ENCODE data around the gene ZNF524.
"Not testable (repeated sequence)": the region's sequence is repeated elsewhere in the genome, so short reads cannot be mapped to it uniquely, and the experiment has no call there.

Gene ZNF524, protein sequence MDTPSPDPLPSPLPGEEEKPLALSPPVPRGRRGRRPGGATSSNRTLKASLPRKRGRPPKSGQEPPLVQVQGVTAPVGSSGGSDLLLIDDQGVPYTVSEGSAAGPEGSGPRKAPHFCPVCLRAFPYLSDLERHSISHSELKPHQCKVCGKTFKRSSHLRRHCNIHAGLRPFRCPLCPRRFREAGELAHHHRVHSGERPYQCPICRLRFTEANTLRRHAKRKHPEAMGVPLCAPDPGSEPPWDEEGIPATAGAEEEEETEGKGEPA

DNA sequence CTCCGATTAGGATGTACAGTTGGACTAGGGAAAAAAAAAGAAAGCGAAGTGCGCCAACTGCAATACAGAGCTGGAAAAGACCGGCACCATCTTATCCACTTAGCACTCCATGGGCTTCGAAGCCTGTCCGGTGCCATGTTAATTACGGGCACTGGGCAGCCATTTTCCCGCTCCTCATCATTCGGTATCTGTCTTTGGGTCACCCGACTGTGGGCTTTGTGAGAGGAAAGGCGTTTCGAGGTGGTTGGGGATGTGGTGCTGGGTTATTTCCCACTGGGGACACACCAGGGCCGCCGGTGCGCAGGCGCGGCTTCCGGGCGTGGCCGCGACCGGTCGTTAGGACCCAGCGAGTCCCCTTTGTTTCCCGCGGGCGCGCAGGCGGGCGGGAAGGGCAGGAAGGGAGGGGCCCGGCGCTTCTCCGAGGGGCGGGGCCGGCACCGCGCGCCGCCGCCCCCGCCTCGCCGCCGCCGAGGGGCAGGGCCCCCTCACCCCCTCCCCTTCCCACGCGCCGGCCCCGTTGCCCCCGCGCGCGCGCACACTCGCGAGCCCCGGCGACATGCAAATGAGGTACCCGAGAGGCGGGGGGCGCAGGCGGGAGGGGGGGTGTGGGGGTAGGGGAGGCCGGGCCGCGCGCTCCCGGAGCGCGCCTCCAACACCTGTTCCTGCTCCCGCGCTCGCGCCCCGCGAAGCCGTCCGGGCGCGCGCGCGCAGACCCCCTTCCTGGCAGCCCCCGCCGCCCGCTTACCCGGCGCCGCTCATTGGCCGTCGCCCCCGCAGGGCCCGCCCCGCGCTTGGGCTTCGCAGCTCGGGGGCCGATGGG lies at the start of gene ZNF524:
Gene ZNF524 (plus strand): TSS at position 447 of the 820 bp plus-strand sequence. CDS start 1,825 bp downstream, outside the sequence.
- DNase-seq (ENCODE audit: extremely low read depth in 1 of 2, low read depth in 1 of 2) = peak; percentile 60 to 72

DNA sequence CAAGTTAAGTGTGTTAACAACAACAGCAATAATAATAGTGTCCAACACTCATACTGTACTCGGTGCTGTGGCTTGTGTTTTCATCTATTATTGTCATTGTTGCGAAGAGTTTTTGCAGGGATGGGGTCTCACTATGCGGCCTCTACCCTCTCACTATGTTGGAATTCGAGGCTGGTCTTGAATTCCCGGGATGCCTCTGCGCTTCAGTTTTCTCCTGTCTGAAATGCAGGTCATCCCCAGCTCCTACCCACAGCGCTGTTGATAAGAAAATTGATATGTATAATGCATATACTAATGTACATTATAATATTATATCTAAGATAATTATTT lies 49.8 kb upstream of the ZNF524 start:
- no peak for DNase-seq (ENCODE audit: extremely low read depth in 1 of 2, low read depth in 1 of 2)

DNA sequence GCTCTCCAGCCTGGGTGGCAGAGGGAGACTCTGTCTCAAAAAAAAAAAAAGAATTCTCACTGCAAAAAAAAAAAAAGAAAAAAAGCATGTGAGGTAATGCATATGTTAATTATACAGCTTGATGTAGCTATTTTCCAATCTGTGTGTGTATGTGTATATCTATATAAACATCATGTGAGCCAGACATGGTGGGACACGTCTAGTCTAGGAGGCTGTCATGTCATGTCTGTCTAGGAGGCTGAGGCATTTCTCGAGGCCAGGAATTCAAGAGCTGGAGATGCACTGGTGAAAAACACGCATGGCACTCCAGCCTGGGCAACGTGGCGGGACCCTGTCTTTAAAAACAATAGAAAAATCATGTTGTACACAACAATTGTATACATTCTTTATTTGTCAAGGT lies 47.9 kb upstream of the ZNF524 start:
- no peak for DNase-seq (ENCODE audit: extremely low read depth in 1 of 2, low read depth in 1 of 2)

DNA sequence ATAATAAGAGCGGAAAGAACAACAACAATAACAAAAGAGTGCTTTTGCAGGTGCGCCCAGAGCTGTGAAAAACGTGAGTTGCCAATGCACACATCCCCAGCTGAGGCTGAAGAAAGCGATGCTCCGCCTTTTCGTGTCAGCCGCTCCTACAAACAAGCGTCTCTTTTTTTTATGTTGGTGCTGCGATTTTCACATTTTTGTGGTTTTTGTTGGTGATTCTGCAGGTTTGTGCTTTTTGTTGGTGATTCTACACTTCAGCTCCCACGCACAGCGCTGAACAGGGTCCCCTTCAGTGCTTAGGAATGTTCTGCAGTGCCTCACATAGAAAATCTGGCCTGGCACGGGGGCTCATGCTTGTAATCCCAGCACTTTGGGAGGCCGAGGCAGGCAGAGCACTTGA lies 47.5 kb upstream of the ZNF524 start:
- DNase-seq (ENCODE audit: extremely low read depth in 1 of 2, low read depth in 1 of 2) = no peak

DNA sequence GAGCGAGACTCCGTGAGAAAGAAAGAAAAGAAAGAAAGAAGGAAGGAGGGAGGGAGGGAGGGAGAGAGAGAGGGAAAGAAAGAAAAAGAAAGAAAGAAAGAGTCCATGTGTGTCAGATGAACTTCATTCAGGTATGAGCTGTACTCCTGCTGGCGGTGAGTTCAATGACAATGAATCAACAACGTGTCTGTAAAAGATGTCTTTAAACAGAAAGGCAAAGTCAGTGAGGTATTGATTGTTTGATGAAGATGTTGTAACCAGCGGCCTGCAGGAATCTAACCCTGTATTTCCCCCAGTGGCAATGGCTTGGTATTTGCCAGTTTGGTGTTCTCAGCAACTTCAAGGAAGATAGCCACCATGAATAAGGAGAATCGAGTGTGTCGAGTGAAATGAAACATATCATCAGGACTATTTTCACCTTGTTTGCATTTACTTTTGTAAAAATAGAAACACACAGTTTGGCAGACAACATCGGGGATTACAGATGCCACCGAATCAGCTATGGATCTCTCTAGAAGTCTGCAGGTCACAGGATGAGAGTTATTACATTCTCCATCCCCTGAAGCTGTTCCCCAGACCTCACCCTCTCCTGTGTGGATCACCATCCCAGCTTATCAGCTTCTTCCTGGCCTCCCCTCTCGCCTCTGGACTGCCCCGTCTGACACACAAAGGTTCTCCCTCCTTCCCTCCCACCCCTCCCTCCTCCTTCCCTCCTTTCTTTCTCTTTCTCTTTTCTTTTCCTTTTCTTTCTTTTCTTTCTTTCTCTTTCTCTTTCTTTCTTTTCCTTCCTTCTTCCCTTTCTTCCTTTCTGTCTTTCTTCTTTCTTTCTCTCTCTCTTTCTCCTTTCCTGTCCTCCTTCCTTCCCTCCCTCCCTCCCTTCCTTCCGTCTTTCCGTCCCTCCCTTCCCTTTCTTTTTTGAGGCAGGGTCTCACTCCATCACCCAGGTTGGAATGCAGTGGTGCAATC lies 46.6 kb upstream of the ZNF524 start:
- no peak for DNase-seq (ENCODE audit: extremely low read depth in 1 of 2, low read depth in 1 of 2)

DNA sequence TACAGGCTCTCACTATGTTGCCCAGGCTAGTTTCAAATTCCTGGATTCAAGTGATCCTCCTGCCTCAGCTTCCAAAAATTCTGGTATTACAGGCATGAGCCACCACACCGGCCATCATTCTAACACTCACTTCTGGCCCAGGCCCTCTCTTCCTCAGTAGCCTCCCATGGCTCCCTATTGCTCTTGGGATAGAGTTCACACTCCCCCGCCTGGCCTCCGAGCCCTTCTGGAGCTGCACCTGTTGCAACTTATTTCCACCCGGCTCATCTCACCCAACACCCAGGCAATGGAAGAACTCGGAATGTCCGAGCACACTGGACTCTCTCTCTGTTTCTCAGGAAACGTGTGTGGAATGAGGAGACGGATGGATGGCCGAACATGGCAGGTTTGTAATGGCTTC lies 45.8 kb upstream of the ZNF524 start:
- no peak for DNase-seq (ENCODE audit: extremely low read depth in 1 of 2, low read depth in 1 of 2)

DNA sequence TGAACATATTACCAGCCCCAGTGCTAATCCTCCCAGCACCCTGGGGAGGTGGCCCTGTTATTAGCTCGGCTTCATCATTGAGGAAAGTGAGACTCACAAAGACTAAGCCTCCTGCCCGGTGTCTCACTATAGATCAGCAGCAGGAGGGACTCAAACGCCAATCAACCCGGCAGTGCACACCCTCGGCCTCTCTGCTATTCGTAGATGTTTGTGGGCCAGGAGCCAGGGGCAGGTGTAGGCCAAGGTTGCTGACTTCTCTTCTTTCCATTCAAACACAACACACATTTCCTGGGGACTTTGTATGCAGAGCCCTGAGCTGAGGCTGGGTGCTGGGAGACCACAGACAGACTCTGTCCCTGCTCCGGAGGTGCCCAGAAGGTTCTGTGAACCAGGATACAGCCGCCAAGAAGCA lies 45.3 kb upstream of the ZNF524 start:
- DNase-seq (ENCODE audit: extremely low read depth in 1 of 2, low read depth in 1 of 2) = no peak

DNA sequence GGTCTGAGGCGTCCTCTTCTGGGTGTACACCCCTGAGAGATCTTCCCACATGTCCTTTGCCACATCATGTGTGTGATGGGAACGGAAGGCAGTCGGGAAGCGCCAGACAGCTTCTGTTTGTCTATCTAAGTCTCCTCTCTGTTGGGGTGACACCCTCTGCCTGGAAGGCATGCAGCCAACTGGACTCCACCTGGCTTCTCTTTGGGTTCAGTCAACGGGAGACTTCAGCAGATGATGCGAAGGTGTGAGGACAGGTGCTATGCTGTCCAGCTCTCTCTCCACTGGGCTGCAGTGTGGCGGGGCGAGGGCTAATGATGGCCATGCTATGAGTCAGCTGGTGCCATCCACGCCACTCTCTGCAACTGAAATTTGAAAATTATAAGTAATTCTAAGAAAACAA lies 40.4 kb upstream of the ZNF524 start:
- DNase-seq (ENCODE audit: extremely low read depth in 1 of 2, low read depth in 1 of 2) = no peak

DNA sequence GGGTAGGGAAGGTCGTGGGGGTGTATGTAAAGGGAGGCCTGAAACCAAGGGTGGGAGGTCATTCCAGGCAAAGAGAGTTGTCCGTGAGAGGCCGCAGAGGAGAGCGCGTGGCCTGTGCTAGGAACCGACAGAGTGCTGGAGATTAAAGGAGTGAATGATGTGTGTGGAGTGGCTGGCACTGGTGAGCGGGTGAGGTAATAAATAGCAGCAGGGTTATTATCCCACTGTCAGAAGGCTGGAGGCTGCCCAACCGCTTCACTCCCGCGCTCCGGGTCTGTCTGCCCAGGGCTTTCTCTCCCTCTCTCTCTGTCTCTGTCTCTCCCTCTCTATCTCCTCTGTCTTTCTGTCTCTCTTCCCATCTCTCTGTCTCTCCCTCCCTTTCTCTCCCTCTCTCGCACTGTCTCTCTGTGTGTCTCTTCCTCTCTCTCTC lies 36.8 kb upstream of the ZNF524 start:
- DNase-seq (ENCODE audit: extremely low read depth in 1 of 2, low read depth in 1 of 2) = no peak

DNA sequence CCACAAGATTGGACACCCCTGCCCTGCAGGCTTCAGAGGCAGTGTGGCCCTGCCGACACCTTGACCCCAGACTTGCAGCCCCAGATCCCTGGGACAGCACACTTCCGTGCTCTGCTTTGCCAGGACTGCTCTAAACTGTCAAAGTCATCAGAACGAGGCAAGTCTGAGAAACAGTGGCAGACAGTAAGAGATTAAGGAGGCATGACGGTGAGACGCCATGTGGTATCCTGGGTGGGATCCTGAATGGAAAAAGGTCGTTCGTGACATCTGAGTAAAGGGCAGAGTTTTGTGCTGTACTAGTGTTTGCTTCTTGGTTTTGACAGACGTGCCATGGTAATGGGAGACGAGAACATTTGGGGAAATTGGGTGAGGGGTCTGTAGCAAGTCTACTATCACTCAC lies 33.3 kb upstream of the ZNF524 start:
- no peak for DNase-seq (ENCODE audit: extremely low read depth in 1 of 2, low read depth in 1 of 2)

DNA sequence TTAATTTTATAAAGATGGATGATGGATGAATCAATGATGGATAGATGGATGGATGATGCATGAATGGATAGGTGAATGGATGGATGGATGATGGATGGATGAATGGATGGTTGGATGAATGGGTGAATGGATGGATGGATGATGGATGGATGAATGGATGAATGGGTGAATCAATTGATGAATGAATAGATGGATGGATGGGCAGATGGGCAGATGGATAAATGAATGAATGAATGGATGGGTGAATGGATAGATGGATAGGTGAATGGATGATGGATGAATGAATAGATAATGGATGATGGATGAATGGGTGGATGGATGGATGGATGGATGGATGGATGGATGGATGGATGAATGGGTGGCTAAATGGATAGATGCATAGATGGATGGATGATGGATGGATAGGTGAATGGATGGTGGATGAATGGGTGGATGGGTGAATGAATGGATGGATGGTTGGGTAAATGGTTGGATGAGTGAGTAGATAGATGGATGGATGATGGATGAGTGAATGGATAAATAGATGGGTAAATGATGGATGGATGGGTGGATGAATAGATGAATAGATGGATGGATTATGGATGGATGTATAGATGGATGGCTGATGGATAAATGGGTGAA lies 32.3 kb upstream of the ZNF524 start:
- no peak for DNase-seq (ENCODE audit: extremely low read depth in 1 of 2, low read depth in 1 of 2)

DNA sequence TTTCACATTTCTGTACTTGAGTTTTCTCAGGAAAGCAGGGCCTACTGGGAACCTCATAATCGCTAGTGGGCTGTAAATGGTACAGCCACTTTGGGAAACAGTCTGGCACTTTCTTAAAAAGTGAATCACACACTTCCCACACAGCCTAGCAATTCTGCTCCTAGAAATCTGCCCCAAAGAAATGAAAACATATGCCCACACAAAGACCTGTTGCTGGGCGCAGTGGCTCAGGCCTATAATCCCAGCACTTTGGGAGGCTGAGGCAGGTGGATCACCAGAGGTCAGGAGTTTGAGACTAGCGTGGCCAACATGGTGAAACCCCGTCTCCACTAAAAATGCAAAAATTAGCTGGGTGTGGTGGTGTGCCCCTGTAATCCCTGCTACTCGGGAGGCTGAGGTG lies 30.6 kb upstream of the ZNF524 start:
- DNase-seq (ENCODE audit: extremely low read depth in 1 of 2, low read depth in 1 of 2) = not testable (repeated sequence)

DNA sequence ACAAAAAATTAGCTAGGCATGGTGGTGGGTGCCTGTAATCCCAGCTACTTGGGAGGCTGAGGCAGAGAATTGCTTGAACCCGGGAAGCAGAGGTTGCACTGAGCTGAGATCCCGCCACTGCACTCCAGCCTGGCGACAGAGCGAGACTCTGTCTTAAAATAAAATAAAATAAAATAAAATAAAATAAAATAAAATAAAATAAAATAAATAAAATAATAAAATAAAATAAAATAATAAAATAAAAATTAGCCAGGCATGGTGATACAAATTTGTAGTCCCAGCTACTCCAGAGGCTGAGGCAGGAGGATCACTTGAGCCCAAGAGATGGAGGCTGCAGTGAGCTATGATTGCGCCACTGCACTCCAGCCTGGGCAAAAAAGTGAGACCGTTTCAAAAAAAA lies 26.2 kb upstream of the ZNF524 start:
- not testable (repeated sequence) for DNase-seq (ENCODE audit: extremely low read depth in 1 of 2, low read depth in 1 of 2)

DNA sequence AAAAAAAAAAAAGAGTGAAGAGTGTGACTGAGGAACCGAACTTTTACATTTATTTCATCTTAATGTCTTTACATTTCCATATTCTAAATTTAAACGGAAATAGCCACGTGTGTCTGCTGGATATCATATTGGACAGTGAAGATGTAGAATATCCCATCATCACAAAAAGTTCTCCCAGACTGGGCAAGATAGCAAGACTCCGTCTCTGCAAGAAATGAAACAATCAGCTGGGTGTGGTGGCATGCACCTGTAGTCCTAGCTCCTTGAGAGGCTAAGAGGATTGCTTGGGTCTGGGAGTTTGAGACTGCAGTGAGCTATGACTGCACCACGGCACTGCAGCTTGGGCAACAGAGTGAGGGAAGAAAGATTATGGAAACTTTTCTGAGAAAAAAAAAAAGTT lies 23.3 kb upstream of the ZNF524 start:
- DNase-seq (ENCODE audit: extremely low read depth in 1 of 2, low read depth in 1 of 2) = no peak

DNA sequence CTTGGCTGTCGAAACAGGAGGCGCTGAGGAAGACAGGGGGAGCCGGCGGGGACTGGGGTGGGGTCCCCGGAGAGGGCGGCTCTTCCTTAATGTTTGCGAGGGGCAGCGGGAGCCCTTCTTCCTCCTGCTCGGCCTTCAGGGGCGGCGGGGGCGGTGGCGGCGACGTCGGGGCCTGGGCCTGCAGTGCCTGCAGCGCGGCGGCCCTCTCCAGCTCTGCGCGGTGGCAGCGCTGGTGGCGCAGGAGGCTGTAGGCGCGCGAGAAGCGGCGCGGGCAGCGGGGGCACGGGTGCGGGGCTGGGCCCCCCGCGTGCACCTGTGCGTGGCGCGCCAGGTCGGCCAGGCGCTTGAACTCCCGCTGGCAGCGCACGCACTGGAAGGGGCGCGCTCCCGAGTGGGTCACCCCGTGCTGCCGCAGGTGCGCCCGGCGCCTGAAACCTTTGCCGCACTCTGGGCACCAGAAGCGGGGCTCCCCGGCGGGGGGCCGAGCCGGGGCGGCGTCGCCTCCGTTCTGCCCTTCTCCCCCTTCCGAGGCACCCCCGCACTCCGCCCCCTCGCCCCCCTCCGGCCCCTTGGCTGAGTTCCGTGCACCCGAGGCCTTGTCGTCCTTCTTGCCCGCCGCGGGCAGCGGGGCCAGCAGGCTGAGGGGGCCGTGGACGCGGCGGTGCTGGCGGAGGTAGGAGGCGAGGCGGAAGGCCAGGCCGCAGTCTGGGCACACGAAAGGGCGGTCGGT lies 21.9 kb upstream of the ZNF524 start:
- DNase-seq (ENCODE audit: extremely low read depth in 1 of 2, low read depth in 1 of 2) = no peak

DNA sequence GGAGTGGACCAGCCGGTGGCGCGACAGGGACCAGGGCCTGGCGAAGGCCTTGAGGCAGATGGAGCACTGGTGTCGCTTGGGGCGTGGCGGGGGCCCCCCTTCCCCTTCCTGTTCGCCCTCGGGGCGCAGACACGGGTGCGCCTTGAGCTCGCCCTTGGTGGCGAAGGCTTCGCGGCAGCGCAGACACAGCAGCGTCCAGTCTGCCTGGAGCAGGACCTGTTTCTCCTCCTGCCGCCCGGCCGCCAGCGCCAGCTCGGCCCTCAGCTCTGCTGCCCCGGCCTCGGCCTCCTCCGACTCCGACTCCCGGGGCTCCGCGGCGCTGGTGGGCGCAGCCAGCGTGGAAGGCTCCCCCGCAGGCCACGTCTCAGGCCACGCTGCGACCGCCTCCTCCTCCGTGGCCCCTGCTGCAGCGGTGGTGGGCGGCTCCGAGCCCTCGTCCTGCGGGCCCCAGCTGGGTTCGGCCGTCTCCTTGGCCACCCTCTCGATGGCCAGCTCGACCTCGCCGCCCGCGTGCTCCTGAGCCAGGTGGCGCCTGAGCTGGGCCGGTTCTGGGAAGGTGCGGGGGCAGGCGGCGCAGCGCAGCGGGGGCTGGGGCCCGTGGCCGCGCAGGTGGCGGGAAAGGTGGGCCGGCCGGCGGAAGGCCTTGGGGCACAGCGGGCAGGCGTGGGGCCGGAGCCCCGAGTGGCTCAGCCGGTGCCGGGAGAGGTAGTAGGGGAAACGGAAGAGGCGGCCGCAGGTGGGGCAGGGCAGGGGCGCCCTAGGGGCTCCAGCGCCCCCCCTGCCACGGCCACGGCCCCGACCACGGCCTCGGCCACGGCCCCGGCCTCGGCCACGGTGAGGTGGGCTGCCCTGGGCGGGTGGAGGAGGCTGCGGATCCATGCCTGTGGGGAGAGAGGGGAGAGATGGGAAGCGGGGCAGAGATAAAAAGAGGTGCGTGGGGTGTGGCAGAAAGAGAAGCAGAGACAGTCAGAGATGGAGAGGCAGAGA lies 21.0 kb upstream of the ZNF524 start:
- no peak for DNase-seq (ENCODE audit: extremely low read depth in 1 of 2, low read depth in 1 of 2)

DNA sequence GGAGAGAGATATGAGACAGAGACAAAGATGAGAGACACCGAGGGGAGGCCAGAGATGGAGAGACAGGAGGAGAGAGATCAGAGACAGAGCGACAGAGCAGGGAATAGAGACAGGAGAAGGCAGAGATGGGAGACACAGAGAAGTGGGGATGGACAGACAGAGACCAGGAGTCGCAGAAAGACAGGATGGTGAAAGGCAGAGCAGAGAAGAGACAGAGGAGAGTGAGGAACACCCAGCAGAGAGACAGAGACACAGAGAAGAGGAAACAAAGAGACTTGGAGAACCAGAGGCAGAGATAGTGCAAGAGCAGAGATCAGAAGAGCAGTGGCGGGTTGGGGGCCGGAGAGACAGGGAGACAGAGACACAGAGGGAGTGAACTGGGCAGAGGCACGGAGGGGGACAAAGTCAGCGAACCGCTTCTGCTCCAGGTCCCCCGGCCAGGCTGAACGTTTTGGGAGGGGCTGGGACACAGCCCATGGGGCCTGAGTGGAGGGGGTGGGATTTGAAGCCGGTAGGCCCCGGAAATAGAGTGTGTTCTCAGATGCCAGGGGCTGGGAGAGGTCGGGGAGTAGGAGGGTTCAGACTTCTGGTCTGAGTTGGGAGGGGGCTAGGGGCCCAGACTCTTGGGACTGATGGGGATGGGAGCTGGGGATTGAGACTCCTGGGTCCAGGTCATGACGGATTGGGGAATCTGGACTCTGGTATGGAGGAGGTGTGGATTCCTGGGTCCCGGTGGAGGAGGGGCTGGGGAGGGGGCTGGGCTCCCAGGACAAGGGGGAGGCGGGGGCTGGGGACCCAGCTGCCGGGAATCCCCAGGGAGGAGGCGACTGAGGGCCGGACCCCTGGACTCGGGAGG lies 20.1 kb upstream of the ZNF524 start:
- no peak for DNase-seq (ENCODE audit: extremely low read depth in 1 of 2, low read depth in 1 of 2)

DNA sequence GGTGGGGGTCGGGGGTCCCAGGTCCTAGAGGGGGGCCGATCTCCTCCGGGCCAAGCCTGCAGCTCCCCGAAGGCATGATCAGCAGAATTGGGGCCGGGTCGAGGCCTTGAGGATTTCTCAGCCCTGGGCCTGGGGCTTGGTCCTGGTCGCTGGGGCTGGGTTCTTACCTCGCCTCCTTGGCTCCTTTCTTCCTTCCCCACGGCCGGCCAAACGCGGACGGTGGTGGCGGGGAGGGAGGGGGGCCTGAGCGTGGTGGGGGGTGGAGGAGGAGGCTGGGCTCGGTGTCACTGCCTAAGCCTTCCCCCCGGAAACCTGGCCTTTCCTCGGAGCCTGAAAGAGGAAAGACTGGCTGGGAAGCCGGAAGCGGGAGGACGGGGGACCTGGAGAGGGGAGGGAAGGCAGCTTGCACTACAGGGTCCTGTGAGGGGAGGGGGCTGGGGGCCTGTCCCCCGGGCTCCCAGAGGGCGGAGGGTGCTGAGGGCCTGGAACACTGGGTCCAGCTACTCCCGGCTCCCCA lies 19.4 kb upstream of the ZNF524 start, which contains the start of gene ZNF579:
Gene ZNF579 (minus strand): TSS at position 221 of the 517 bp plus-strand sequence. CDS start 1,209 bp downstream, outside the sequence.
- peak in 1 of 2 donors; percentile 51 for DNase-seq (ENCODE audit: extremely low read depth in 1 of 2, low read depth in 1 of 2)
